Endothelial cell (in vitro differentiated cells): ENCODE data around the gene CA5A. TPM values are rescaled to one million over a fixed set of nuclear protein-coding genes. Genes with fewer than 3 reads are reported as not detected.

Source experiments
- DNase-seq: peaks from one replicate; pipeline ENCODE4 v3.0.0; 2021; ENCODE audit warnings: low spot score
- H3K27ac Mint-ChIP-seq: one replicate; pipeline ENCODE4 v1.8.0; 2021; ENCODE audit warnings: mixed read lengths, inconsistent platforms; ENCODE audit not compliant: unreplicated experiment
- H3K27me3 Mint-ChIP-seq: one replicate; pipeline ENCODE4 v1.8.0; 2021; ENCODE audit warnings: mild to moderate bottlenecking, moderate library complexity, mixed read lengths, inconsistent platforms; ENCODE audit not compliant: unreplicated experiment
- H3K36me3 Mint-ChIP-seq: one replicate; pipeline ENCODE4 v1.8.0; 2021; ENCODE audit warnings: mild to moderate bottlenecking, low read depth, mixed read lengths, inconsistent platforms; ENCODE audit not compliant: unreplicated experiment
- H3K4me1 Mint-ChIP-seq: one replicate; pipeline ENCODE4 v1.8.0; 2021; ENCODE audit warnings: mild to moderate bottlenecking, mixed read lengths, inconsistent platforms; ENCODE audit not compliant: unreplicated experiment
- H3K4me3 Mint-ChIP-seq: one replicate; pipeline ENCODE4 v1.8.0; 2021; ENCODE audit warnings: mild to moderate bottlenecking, mixed read lengths, inconsistent platforms; ENCODE audit not compliant: unreplicated experiment
- H3K9me3 Mint-ChIP-seq: one replicate; pipeline ENCODE4 v1.8.0; 2021; ENCODE audit warnings: mixed read lengths, inconsistent platforms; ENCODE audit not compliant: unreplicated experiment
- total RNA-seq: library from RNA; stranded (reverse); fragmentation: NEBNext Ultra II Directional; extraction: Animal tissue kit (Norgen Biotek cat#: 25700); gene quantifications from one replicate; pipeline ENCODE4 v1.2.1, GENCODE V29; 2021; ENCODE audit not compliant: unreplicated experiment
- TF ChIP-seq, protein P1 (sequence below): fragments of 200-600 bp; sonication (generic); IDR thresholded peaks from one replicate; pipeline ENCODE4 v1.5.0; 2021; ENCODE audit warnings: antibody characterized with exemption; ENCODE audit not compliant: unreplicated experiment

Gene CA5A
- total RNA-seq, 1 donor from 2014 or later: not detected

DNA sequence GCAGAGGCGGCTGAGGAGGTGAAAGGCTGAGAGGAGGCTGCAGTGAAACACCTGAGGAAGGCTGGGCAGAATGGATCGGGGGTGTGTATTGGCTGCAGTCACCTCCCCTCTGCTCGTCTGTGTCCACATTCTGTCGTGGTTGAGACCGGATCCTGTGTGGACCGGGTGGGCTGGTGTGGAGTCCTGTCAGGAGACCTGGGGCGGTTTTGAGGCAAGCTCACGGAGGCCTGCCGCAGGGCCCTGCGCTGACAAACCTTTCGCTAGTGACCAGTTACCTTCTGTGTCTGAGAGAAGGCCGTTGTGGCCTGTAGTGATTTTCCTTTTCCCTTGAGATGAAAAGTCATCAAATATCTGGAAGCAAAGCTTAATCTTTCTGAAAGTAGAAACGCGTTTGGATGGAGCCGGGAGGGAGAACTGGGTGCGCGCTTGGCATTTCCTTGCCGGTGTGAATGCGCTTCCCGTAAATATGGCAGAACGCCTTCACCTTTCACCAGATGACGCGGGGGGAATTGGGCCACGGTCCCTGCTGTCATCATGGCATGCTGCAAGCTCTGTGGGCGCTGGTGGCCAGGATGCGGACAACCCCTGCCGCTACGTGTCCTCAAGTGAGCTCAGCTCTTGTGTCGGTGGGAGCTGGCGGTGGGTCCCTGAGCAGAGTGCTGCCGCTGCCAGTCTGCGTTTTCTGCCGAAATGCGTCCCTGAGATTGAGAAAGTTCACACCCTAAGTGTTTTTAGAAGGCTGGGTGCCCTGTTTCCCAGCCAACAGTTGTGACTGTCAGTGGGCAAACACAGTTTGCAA is 21.2 kb upstream of the CA5A start:
- H3K27ac Mint-ChIP-seq: peak overlapping the region; percentile 82
- TF ChIP-seq, protein P1, sequence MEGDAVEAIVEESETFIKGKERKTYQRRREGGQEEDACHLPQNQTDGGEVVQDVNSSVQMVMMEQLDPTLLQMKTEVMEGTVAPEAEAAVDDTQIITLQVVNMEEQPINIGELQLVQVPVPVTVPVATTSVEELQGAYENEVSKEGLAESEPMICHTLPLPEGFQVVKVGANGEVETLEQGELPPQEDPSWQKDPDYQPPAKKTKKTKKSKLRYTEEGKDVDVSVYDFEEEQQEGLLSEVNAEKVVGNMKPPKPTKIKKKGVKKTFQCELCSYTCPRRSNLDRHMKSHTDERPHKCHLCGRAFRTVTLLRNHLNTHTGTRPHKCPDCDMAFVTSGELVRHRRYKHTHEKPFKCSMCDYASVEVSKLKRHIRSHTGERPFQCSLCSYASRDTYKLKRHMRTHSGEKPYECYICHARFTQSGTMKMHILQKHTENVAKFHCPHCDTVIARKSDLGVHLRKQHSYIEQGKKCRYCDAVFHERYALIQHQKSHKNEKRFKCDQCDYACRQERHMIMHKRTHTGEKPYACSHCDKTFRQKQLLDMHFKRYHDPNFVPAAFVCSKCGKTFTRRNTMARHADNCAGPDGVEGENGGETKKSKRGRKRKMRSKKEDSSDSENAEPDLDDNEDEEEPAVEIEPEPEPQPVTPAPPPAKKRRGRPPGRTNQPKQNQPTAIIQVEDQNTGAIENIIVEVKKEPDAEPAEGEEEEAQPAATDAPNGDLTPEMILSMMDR: no peak
- H3K4me3 Mint-ChIP-seq: peak overlapping the region; percentile 47
- peaks cover 55% of the 10 kb centered on the region for H3K4me1 Mint-ChIP-seq
- no peak for DNase-seq
- peaks cover 26% of the 10 kb centered on the region for H3K36me3 Mint-ChIP-seq
- H3K27me3 Mint-ChIP-seq: peaks cover 4% of the 10 kb centered on the region
- no peaks in the 10 kb centered on the region for H3K9me3 Mint-ChIP-seq

DNA sequence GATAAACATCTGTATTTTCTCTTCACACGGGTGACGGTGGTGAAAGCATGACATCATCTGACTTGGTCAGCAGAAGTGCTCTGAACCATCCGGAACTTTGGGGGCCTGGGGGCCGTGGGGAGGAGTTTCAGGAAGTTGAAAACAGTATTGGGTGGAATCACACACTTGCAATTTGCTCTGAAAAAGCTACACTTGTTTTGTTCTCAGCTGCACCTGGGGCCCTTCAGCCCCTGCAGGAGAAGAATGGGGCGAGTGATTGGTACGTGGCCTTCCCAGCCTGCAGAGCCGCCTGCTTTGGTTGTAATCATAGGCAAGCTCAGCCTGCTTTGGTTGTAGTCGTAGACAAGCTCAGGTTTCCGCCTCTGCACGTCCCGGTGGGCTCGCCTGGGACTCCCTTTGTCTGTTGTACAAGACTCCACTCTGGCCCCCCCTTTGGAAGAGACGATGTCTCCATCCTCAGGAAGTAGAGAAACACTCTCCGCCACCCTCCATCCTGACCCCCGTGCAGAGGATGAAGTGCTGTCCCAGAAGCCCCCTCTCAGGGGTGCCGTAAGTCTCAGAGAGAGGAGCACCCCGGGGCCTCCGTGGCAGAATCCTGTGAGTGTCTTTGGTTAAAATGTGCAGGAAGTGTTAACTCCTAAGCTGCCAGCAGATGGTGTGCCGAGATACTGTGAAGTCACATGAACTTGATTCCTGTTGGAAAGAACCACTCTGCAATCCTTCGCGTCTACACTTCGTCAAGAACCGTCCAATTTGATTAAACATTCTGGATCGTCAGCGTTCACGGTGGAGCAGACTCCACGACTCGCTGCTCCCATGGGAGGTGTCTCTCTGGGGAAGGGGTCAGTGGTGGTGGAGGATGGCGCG is 20.3 kb upstream of the CA5A start:
- TF ChIP-seq, protein P1: no peak
- DNase-seq: no peak
- Mint-ChIP-seq H3K27ac (peak overlapping the region; percentile 82), H3K36me3 (peaks cover 29% of the 10 kb centered on the region), H3K27me3 (peaks cover 4% of the 10 kb centered on the region), H3K4me3 (peak overlapping the region; percentile 47), H3K9me3 (no peaks in the 10 kb centered on the region), H3K4me1 (peaks cover 60% of the 10 kb centered on the region)

DNA sequence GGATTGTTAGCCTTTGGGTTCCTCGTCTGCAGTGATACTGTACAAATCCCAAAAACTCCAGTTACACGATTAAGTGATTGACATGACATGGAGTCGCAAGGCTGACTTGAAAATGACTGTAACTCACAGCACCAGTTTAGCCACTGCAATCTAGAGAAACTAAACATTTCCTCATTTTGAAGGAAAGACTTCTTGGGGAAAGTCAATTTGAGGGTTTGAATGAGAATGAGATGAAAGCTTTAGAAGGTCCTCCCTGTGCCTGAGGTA is 19.7 kb upstream of the CA5A start:
- Mint-ChIP-seq H3K27ac (peak overlapping the region; percentile 61), H3K36me3 (peaks cover 25% of the 10 kb centered on the region), H3K9me3 (no peaks in the 10 kb centered on the region), H3K27me3 (peaks cover 4% of the 10 kb centered on the region), H3K4me1 (peaks cover 59% of the 10 kb centered on the region), H3K4me3 (no peak overlapping the region)
- TF ChIP-seq, protein P1: no peak
- no peak for DNase-seq

DNA sequence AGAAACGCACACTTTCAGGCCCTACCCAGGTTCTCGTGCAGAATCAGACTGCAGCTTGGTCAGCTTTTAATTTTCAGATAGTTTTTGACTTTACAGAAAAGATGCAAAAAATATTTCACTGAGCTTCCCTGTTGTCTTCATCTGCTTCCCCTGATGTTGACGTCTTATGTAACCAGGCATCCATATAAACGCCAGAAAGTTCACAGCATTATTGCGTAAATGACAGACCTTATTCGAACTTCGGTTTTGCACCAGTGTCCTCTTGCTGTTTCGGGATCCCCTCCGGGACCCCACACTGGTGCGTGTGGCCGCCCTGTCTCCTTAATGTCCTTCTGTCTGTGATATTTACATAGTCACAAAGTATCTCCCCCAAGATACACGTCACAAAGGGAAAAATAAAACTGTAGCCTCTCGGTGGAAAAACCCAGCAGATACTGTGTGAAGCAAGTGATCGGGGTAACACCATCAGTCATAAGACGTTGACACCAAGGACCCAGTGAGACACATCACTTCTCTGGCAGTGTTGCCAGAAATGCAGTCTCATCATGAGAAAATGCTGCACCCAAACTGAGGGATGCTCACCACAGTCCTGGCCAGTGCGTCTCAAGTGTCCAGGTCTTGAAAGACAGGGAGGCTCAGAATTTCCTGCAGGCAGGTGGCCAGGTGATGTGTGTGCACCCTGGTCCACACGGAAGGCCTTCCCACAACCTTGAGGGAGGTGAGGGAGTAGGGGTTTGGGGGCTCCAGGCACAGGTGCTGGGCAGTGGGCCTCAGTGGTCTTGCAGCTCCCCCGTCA is 19.2 kb upstream of the CA5A start:
- Mint-ChIP-seq H3K27ac (peak overlapping the region; percentile 97), H3K9me3 (no peaks in the 10 kb centered on the region), H3K36me3 (peaks cover 24% of the 10 kb centered on the region), H3K4me1 (peaks cover 59% of the 10 kb centered on the region), H3K4me3 (peak overlapping the region; percentile 23), H3K27me3 (peaks cover 4% of the 10 kb centered on the region)
- TF ChIP-seq, protein P1: no peak
- DNase-seq: no peak
